Dendritic cell treated with granulocyte-macrophage colony-stimulating factor and Interleukin-4, amounts not matched to agents 40 ng/mL and 50 ng/mL, for 4 days (primary cell): ENCODE measurements around the gene ERGIC2.

Source experiments
- H3K27ac Mint-ChIP-seq: one replicate; pipeline ENCODE4 v1.8.0; 2022; ENCODE audit warnings: mild to moderate bottlenecking, mixed read lengths
- H3K27me3 Mint-ChIP-seq: one replicate; pipeline ENCODE4 v1.8.0; 2022; ENCODE audit warnings: mild to moderate bottlenecking, mixed read lengths
- H3K36me3 Mint-ChIP-seq: one replicate; pipeline ENCODE4 v1.8.0; 2022; ENCODE audit warnings: low read depth, mixed read lengths
- H3K4me1 Mint-ChIP-seq: one replicate; pipeline ENCODE4 v1.8.0; 2022; ENCODE audit warnings: low read depth, mixed read lengths
- H3K4me3 Mint-ChIP-seq: one replicate; pipeline ENCODE4 v1.8.0; 2022; ENCODE audit warnings: mild to moderate bottlenecking, moderate library complexity, mixed read lengths
- H3K9me3 Mint-ChIP-seq: one replicate; pipeline ENCODE4 v1.8.0; 2022; ENCODE audit warnings: mixed read lengths
- intact Hi-C: fragments of 100-400 bp; cut with micrococcal nuclease; formaldehyde crosslinking; loops from one replicate; pipeline ENCODE4 v1.15.0; 2022

Gene ERGIC2

DNA sequence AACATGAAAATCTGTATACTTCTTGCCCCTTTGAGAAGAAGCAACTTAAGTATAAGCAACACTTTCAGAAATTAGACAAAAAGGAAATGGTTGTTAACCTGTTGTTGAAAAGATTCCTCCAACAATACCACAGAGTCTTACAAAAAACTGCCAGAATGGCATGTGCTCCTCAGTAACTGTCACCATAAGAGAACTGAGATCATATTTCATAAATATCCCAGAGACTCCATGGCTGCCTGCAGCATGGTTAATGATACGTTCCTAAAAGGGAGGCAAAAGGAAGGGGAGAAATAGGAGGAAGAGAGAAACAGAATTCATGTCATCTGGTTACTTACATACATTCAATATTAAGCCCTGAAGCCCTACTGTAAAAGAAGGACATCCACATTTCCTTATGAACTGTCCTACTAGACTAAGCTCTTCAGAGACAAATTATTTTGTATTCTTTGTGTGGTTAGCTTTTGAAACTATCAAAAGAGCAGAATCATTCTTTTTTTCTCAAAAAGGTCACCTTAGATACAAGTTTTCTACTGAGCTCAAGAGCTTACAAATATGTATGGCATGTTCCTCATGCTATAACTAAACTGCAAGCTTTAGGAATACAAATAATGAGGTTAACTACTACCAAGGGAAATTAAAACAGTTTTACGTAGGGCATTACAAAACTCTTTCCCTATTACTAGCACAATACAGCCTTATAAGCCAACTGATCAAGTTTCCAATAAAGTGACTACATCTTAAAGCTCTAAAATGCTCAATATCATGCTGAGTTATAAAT lies 37.8 kb downstream of the ERGIC2 start:
- Mint-ChIP-seq H3K36me3 (peaks cover 51% of the 10 kb centered on the region), H3K4me3 (no peak overlapping the region), H3K9me3 (no peaks in the 10 kb centered on the region), H3K27me3 (no peaks in the 10 kb centered on the region), H3K4me1 (no peaks in the 10 kb centered on the region), H3K27ac (no peak overlapping the region)
- intact Hi-C loops, result no loop called here

DNA sequence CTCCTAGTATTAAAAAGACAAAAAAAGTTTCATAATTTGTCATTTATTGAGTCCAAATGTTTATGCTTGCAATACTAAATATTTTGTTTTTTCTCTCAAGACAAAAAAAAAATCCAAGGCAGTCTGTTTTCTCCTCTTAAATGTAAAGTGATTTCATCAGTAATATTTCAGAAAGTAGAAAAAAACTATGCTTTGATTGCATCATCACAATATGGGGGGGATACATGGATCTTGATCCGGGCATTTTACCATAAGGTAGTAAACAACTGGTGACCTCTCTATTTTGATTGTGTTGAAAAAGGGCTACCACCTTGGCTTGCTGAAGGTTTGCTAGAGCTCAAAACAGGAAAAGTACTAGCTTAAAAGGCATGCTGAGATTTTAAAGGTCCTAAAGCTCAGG lies 43.6 kb downstream of the ERGIC2 start:
- intact Hi-C loops, result no loop called here
- Mint-ChIP-seq H3K27ac (no peak overlapping the region), H3K9me3 (no peaks in the 10 kb centered on the region), H3K27me3 (no peaks in the 10 kb centered on the region), H3K36me3 (peaks cover 25% of the 10 kb centered on the region), H3K4me3 (no peak overlapping the region), H3K4me1 (no peaks in the 10 kb centered on the region)

DNA sequence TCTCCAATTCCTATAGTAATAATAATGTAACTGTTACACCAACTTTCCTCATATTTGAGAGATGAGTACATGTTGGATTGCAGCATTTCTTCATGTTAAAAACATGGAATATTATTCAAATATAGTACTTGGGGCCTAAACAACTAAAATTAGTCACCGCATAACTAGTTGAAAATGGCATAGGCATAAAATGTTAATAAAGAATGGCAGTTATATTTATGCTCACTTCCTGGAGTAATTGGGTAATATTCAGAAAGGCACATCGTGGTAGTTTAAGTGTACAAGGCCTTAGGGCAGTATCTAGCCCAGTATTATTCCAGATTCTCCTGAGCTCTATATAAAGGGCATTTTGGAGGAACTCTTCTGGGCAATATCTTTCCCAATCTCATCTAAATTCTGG lies 46.0 kb downstream of the ERGIC2 start:
- Mint-ChIP-seq H3K4me1 (no peaks in the 10 kb centered on the region), H3K4me3 (no peak overlapping the region), H3K27me3 (no peaks in the 10 kb centered on the region), H3K27ac (no peak overlapping the region), H3K36me3 (peaks cover 4% of the 10 kb centered on the region), H3K9me3 (no peaks in the 10 kb centered on the region)
- intact Hi-C loops, result no loop called here

DNA sequence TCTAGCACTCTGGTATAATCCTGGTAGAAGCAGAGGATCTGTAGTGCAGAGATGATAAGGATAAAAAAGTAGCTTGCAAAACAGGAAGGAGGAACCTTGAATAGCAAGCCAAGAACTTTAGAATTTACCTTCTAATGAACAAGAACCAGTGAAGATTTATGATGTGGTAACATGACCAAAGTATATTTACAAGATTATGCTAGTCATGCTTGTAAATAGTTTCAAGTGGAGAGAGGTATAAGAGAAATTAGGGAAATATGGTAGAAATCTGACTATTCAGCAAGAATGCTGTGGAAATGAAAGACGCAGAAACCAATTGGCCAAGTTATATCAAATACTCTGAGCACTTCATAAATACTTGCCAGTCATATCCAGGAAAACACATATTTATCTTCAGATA lies 47.8 kb downstream of the ERGIC2 start:
- intact Hi-C loops, result no loop called here
- Mint-ChIP-seq H3K4me3 (no peak overlapping the region), H3K4me1 (no peaks in the 10 kb centered on the region), H3K9me3 (no peaks in the 10 kb centered on the region), H3K27me3 (no peaks in the 10 kb centered on the region), H3K36me3 (no peaks in the 10 kb centered on the region), H3K27ac (no peak overlapping the region)

DNA sequence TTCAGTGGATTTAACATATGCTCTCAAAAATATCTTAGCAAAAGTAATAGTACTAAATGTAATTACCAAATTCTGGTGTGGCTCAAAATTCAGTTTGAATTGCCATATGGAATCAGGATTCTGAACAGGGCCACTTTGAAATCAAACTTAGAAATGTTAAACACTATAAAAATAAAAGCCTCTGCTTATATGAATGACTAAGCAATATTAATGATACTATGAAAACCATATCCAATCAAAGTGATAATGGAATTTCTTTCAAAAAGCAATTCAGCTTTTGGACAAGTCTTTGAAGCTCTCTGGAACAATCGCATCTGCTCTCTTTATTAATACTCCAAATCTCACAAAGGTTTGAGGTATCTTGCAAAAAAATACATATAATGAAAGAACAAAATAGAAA lies 51.6 kb downstream of the ERGIC2 start:
- H3K4me1 Mint-ChIP-seq, result no peaks in the 10 kb centered on the region
- peaks cover under 1% of the 10 kb centered on the region for H3K9me3 Mint-ChIP-seq
- H3K4me3 Mint-ChIP-seq, result no peak overlapping the region
- H3K27me3 Mint-ChIP-seq, result no peaks in the 10 kb centered on the region
- no peak overlapping the region for H3K27ac Mint-ChIP-seq
- no peaks in the 10 kb centered on the region for H3K36me3 Mint-ChIP-seq
- intact Hi-C loops, result no loop called here

DNA sequence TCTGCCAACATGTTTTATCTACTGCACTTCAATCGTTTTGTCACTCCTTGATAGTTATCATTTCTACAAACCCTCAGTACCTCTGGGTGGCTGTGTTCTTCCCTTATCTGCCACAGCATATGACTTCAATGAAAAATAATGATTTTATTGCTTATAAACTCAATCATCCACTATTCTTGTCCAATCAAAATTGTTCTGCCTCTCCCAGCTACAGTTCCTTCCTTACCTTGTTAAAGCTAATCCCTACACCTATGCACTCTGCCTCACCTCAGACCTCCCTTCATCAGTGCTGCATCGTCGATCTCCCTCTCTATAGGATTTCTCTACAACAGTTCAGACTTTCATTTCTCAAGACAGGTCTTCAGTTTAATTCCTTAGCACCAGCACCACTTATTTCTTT lies 58.8 kb downstream of the ERGIC2 start:
- intact Hi-C loops, result no loop called here
- H3K4me1 Mint-ChIP-seq, result peaks cover 10% of the 10 kb centered on the region
- H3K27me3 Mint-ChIP-seq, result no peaks in the 10 kb centered on the region
- no peak overlapping the region for H3K4me3 Mint-ChIP-seq
- H3K36me3 Mint-ChIP-seq, result peaks cover 25% of the 10 kb centered on the region
- peaks cover 17% of the 10 kb centered on the region for H3K9me3 Mint-ChIP-seq
- H3K27ac Mint-ChIP-seq, result no peak overlapping the region

DNA sequence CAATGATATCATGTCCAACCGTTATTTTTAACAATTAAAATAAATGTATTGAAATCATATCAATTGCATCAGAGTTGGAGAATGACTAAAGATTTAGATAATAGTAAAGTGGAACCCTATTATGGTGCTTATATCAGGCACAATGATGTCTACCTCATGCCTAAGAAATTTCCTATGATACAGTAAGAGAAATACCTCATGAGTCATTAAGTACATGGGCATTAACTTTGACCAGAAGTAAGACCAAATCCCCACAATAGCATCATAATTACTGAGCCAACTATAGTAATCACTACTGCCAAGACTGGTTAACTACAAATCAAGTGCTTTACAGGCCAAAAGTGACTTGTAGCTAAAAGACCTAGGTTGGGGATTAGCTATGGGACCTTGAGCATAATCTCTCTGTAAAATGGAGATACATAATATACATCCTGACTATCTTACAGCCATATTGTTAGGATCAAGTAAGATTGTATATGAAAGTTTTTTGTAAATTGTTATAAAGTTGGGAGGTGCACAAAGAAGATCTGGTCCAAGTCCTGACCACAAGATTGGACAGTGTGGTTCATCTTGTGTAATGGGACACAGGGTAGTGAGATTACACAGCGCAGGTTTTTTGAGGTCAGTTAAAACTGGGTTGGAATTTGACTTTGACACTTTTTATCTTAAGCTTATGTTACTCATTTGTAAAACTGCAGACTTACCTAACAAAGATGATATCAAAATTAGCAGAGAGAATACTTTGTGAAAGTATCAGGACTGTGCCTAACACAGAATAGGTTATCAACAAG lies 60.5 kb downstream of the ERGIC2 start:
- Mint-ChIP-seq H3K27me3 (peaks cover 6% of the 10 kb centered on the region), H3K36me3 (peaks cover 25% of the 10 kb centered on the region), H3K4me1 (peaks cover 13% of the 10 kb centered on the region), H3K4me3 (no peak overlapping the region), H3K9me3 (peaks cover 17% of the 10 kb centered on the region), H3K27ac (no peak overlapping the region)
- intact Hi-C loops, result no loop called here

DNA sequence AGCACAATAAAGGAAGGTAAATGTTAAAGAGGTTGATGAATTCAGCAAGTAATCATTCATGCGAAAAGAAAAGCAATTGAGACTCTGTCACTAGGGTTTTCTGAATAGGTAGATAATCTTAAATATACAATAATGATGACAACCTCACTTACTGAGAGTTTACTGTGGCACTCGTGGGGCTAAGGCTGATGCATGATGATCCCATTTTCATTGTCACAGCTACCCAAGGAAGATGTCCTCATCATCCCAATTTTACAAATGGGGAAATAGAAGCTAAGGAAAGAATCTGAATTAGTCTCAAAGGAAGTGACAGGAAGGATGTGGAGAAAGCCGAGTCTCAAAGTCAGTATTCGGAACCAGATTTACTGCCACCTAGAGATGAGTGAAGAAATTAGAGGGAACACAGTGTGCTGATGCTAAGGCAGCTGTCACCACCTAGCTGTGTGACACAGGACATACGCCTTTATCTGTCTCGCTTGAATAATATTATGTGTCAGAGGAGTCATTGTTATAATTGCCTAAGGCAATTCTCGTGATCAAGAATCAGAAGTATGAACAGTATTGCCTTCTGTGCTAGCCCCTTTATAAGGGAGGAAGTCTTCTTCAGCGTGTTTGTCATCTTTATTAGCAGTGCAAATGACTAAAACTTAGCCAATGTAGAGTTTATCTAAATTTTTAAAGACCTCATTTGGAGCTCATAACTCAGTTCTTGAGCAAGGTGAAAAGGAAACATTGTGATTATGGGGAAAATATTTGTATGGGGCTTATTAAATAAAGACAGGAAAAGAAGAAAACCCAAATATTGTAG lies 63.2 kb downstream of the ERGIC2 start:
- Mint-ChIP-seq H3K27me3 (peaks cover 11% of the 10 kb centered on the region), H3K9me3 (peaks cover under 1% of the 10 kb centered on the region), H3K27ac (no peak overlapping the region), H3K4me3 (no peak overlapping the region), H3K36me3 (peaks cover 9% of the 10 kb centered on the region), H3K4me1 (peaks cover 20% of the 10 kb centered on the region)
- intact Hi-C loops, result loop anchor here (1.0 to 2.0 kb wide), 2 partner anchors 228 to 245 kb away; no protein-coding TSS in a partner anchor

DNA sequence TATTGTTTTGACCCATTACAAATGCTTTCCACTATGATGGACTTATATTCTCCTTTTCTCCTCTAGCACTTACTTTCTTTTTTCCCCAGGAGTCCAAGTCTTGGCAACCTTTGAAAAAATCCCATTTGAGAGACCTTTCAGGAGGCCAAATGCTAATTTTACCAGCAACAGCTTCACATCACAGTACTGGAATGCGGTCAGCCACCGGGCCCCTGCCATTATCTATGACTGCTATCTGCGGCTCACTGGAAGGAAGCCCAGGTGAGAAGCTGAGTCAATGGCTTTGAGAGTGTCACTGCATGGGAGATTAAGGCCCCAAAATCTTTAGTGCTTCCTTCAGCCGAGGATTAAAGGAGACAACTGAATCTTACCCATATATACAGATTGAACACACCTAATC lies 64.2 kb downstream of the ERGIC2 start:
- H3K27ac Mint-ChIP-seq, result no peak overlapping the region
- H3K36me3 Mint-ChIP-seq, result no peaks in the 10 kb centered on the region
- H3K4me1 Mint-ChIP-seq, result peaks cover 20% of the 10 kb centered on the region
- H3K27me3 Mint-ChIP-seq, result peaks cover 11% of the 10 kb centered on the region
- intact Hi-C loops, result loop anchor here (1.0 to 2.0 kb wide), 2 partner anchors 227 to 244 kb away; no protein-coding TSS in a partner anchor
- no peak overlapping the region for H3K4me3 Mint-ChIP-seq
- no peaks in the 10 kb centered on the region for H3K9me3 Mint-ChIP-seq

DNA sequence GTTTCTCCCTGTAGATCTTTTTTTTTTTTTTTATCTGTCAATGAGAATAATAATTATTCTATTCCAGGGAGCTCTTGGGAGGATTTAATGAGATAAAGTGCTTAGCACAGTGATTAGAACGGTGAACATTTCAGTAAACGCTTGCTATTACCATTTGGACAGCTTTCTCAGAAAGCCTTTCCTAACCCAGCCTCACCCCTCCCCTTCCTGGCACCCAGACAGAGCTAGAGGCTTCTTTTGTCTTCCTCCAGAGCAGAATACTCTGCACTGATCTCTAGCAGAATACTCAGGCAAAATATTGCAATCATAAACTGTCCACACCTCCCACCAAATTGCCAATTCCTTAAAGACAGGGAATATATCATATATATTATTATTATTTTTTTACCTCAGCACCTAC lies 66.6 kb downstream of the ERGIC2 start:
- Mint-ChIP-seq H3K9me3 (no peaks in the 10 kb centered on the region), H3K4me1 (peaks cover 20% of the 10 kb centered on the region), H3K4me3 (no peak overlapping the region), H3K36me3 (no peaks in the 10 kb centered on the region), H3K27ac (no peak overlapping the region), H3K27me3 (peaks cover 11% of the 10 kb centered on the region)
- intact Hi-C loops, result no loop called here

DNA sequence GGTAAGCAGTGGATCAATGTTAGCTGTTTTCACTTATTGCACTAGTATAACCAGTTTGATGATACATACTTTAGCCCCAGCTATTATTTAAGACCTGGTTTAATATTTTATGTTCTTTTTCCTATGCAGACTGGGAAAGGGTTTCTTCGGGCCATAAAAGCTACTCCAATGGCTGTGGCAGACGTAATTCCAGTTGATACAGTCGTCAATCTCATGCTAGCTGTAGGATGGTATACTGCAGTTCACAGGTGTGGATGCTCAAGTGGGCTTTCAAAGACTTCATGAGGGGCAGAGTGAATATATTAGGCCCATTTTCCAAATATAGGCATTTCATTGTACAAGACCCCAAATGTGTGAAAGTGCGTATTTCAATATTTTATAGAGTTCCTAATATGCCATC lies 70.1 kb downstream of the ERGIC2 start:
- Mint-ChIP-seq H3K4me3 (no peak overlapping the region), H3K27me3 (peaks cover 6% of the 10 kb centered on the region), H3K36me3 (no peaks in the 10 kb centered on the region), H3K4me1 (peaks cover 10% of the 10 kb centered on the region), H3K9me3 (no peaks in the 10 kb centered on the region), H3K27ac (no peak overlapping the region)
- intact Hi-C loops, result no loop called here

DNA sequence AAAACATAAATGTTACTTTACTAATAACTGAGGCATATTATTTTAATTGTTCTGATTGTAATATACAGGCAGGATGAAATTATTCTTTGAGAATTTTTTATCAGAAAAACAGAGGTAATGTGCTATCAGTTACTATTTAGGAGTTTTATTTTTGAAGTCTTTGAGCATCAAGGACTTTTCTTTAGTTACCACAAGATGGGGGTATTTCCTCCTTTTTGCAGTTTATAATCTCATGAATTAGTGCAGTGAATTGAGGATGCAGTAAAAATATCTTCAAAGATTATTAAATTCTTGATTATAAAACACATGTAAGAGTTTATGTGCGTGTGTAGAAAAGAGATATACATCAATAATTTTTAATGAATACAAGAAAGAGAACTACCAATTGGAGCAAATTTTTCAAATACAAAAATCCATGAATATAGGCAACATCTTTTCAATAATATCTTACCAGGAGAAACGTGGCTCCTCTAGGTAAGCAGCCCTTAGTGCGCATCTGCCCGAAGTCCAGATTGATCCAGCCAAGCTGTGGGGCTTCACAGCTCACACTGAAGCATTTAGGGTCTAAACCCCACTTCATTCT lies 71.6 kb downstream of the ERGIC2 start:
- no peak overlapping the region for H3K4me3 Mint-ChIP-seq
- intact Hi-C loops, result no loop called here
- H3K36me3 Mint-ChIP-seq, result no peaks in the 10 kb centered on the region
- no peak overlapping the region for H3K27ac Mint-ChIP-seq
- H3K4me1 Mint-ChIP-seq, result no peaks in the 10 kb centered on the region
- H3K27me3 Mint-ChIP-seq, result no peaks in the 10 kb centered on the region
- no peaks in the 10 kb centered on the region for H3K9me3 Mint-ChIP-seq

DNA sequence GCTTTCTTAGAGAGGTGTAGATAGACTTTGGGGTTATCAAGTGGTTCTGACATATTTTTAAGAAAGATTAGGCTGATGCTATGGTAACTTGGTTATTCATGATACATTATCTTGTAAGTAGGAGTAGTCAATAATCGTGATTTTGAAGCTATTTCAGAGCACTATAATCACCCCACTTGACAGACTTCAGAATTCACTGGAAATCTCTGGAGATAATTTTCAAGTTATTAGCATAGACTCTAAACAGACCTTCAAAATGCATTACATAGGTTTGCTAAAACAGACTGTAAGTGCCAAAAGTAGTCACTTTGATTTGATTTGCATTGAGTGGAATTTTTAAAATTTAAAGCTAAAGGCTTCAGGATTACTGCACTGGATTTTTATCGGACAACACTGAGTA lies 74.3 kb downstream of the ERGIC2 start:
- H3K27ac Mint-ChIP-seq, result no peak overlapping the region
- no peaks in the 10 kb centered on the region for H3K9me3 Mint-ChIP-seq
- H3K36me3 Mint-ChIP-seq, result no peaks in the 10 kb centered on the region
- no peak overlapping the region for H3K4me3 Mint-ChIP-seq
- H3K4me1 Mint-ChIP-seq, result no peaks in the 10 kb centered on the region
- intact Hi-C loops, result no loop called here
- H3K27me3 Mint-ChIP-seq, result peaks cover 10% of the 10 kb centered on the region

DNA sequence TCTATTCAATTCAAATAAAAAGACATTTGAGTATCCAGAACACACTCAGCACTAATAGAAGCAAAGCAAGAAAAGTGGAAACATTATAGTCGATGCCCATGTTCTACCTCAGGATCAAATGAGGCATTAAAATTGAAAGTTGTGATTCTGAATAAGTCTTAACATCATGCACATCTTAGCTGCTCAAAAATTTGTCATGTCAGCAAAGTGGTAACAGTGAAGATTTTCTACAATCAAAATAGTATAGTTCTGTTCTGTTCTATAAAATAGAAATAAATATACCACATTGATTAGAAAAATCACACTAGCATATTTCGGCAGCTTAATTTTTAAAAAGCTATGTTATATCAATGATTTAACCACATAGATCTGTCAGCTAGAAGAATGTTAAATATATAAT lies 74.7 kb downstream of the ERGIC2 start:
- Mint-ChIP-seq H3K9me3 (no peaks in the 10 kb centered on the region), H3K4me3 (no peak overlapping the region), H3K36me3 (no peaks in the 10 kb centered on the region), H3K4me1 (peaks cover 4% of the 10 kb centered on the region), H3K27me3 (peaks cover 10% of the 10 kb centered on the region), H3K27ac (no peak overlapping the region)
- intact Hi-C loops, result no loop called here
